Calu3 (cell line): ENCODE results near the gene CA9. TPM values are rescaled to one million over a fixed set of nuclear protein-coding genes. Genes with fewer than 3 reads are reported as not detected.

Experiments used
- BruUV-seq: library from RNA; stranded (reverse); fragments of 400-500 nt; replicated peaks from 2 replicates; lab custom pipeline; 2021; lab: Mats Ljungman, UMichigan
- CTCF ChIA-PET: fragments of 300-600 bp; sonication (Branson Sonifier 250); formaldehyde crosslinking; loops from one replicate; lab custom pipeline; 2022; ENCODE audit warnings: antibody characterized with exemption; lab: Charles Lee
- DNase-seq: peaks from one replicate; pipeline ENCODE4 v3.0.0; 2022
- H3K27ac Mint-ChIP-seq: one replicate; pipeline ENCODE4 v1.8.0; 2022; ENCODE audit warnings: mixed read lengths; ENCODE audit not compliant: unreplicated experiment
- H3K27me3 Mint-ChIP-seq: one replicate; pipeline ENCODE4 v1.8.0; 2022; ENCODE audit warnings: mixed read lengths; ENCODE audit not compliant: unreplicated experiment
- H3K36me3 Mint-ChIP-seq: one replicate; pipeline ENCODE4 v1.8.0; 2022; ENCODE audit warnings: mild to moderate bottlenecking, moderate library complexity, mixed read lengths; ENCODE audit not compliant: insufficient read depth, unreplicated experiment
- H3K4me1 Mint-ChIP-seq: one replicate; pipeline ENCODE4 v1.8.0; 2022; ENCODE audit warnings: mild to moderate bottlenecking, low read depth, mixed read lengths; ENCODE audit not compliant: unreplicated experiment
- H3K4me3 Mint-ChIP-seq: one replicate; pipeline ENCODE4 v1.8.0; 2022; ENCODE audit warnings: mild to moderate bottlenecking, low read depth, moderate library complexity, mixed read lengths; ENCODE audit not compliant: unreplicated experiment
- H3K9me3 Mint-ChIP-seq: one replicate; pipeline ENCODE4 v1.8.0; 2022; ENCODE audit warnings: low read depth, mixed read lengths; ENCODE audit not compliant: unreplicated experiment
- CTCF ChIP-seq: fragments of 200-600 bp; IDR thresholded peaks from one replicate; pipeline ENCODE4 v1.8.0; 2022; ENCODE audit warnings: antibody characterized with exemption; ENCODE audit not compliant: unreplicated experiment
- intact Hi-C: fragments of 100-400 bp; cut with micrococcal nuclease; formaldehyde crosslinking; loops from one replicate; pipeline ENCODE4 v1.10.0; 2022; ENCODE audit not compliant: unreplicated experiment
- total RNA-seq: library from RNA; stranded (reverse); gene quantifications from 2 replicates; pipeline ENCODE4 v1.2.3, GENCODE V29; 2022

The CA9 gene
- total RNA-seq, 1 experiment from 2014 or later = 0.64 TPM

GRCh38 chr9:35718721-35719511 is 45.2 kb downstream of the CA9 start:
- Mint-ChIP-seq H3K36me3 (peaks cover 28% of the 10 kb centered on the region), H3K27me3 (no peaks in the 10 kb centered on the region), H3K4me1 (no peaks in the 10 kb centered on the region), H3K9me3 (no peaks in the 10 kb centered on the region), H3K27ac (no peak overlapping the region), H3K4me3 (no peak overlapping the region)
- CTCF ChIA-PET = no interaction called here
- no TSS peak for BruUV-seq
- no peak for DNase-seq
- intact Hi-C loops = no loop called here
- no peak for TF ChIP-seq CTCF

- BruUV-seq = no TSS peak
- peaks cover 26% of the 10 kb centered on the region for H3K36me3 Mint-ChIP-seq
Measured at GRCh38 chr9:35719546-35719945, 45.8 kb downstream of the CA9 start.

GRCh38 chr9:35723426-35723825 is 49.7 kb downstream of the CA9 start:
- Mint-ChIP-seq H3K27ac (no peak overlapping the region), H3K4me3 (no peak overlapping the region), H3K36me3 (peaks cover 14% of the 10 kb centered on the region), H3K4me1 (no peaks in the 10 kb centered on the region), H3K9me3 (no peaks in the 10 kb centered on the region), H3K27me3 (no peaks in the 10 kb centered on the region)
- intact Hi-C loops = no loop called here
- BruUV-seq = no TSS peak
- CTCF ChIA-PET = no interaction called here
- no peak for TF ChIP-seq CTCF
- DNase-seq = no peak

More at GRCh38 chr9:35719546-35719945, 45.8 kb downstream of the CA9 start:
- Mint-ChIP-seq H3K4me1 (no peaks in the 10 kb centered on the region), H3K27me3 (no peaks in the 10 kb centered on the region), H3K4me3 (no peak overlapping the region), H3K9me3 (no peaks in the 10 kb centered on the region), H3K27ac (no peak overlapping the region)
- DNase-seq = no peak
- CTCF ChIA-PET = no interaction called here
- TF ChIP-seq CTCF = no peak
- intact Hi-C loops = no loop called here

- BruUV-seq = no TSS peak
- no peak overlapping the region for H3K27ac Mint-ChIP-seq
- DNase-seq = no peak
- intact Hi-C loops = no loop called here
- no peak for TF ChIP-seq CTCF
- no peaks in the 10 kb centered on the region for H3K4me1 Mint-ChIP-seq
- no peaks in the 10 kb centered on the region for H3K9me3 Mint-ChIP-seq
- CTCF ChIA-PET = no interaction called here
- H3K27me3 Mint-ChIP-seq = no peaks in the 10 kb centered on the region
- no peak overlapping the region for H3K4me3 Mint-ChIP-seq
- peaks cover 14% of the 10 kb centered on the region for H3K36me3 Mint-ChIP-seq
Measured at GRCh38 chr9:35723908-35724307, 50.2 kb downstream of the CA9 start.
